ENCODE results near the gene TRIP13.
A peak's percentile ranks its signal among the peaks of the same experiment; 100 is the strongest.
"Not testable (repeated sequence)": the region's sequence is repeated elsewhere in the genome, so short reads cannot be mapped to it uniquely, and the experiment has no call there.

Gene TRIP13

DNA sequence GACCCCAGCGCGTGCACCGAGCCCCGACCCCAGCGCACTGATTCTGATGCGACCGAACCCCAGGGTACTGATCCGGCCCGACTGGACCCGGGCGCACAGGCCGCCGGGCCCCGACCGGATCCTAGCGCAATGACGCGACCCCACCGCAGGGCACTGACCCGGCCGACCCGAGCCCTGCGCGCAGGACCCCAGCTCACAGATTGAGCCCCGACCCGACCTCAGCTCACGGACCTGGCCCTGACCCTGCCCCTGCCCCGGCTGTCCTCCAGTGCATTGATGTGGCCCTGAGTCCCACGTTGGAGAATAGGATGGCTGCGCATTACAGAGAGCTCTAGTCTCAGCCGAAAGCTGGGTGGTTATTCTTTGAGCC, 438 bp downstream of the TRIP13 start:
- DNase-seq, result no peak

DNA sequence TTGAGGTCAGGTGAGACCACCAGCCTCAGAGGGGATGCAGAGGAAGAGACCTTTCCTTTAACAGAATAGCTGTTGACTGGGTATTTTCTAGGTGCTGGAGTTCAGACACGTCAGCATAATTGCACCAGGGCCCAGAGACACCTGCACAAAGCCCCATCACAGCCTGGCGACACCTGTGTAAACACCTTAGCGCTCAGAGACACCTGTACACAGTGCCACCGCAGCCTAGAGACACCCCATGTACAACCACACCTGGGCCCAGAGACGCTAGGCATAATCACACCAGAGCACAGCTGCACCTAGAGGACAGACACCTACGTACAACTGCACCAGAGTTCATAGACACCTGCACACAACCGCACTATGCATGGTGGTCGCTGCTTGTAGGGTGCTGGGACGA, 1.0 kb downstream of the TRIP13 start:
- DNase-seq, result peak; percentile 17

DNA sequence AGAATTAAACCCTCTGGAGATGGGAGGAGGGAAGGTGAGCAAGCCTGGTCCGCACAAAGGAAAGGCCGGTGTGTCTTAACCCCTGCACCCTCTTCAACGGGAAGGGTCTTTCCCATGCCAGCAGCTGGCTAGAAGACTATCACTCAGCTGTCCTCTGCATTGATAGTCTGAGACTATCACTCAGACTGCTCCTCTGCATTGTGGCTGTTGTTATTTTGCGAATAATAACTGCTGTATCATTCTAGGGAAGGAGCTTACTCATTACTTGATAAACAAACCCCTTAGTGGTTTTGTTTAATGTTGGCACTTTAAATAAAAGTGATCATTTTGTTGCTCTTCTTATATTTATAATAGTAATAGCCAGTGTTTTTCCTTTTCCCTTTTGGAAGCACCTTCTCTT, 8.1 kb downstream of the TRIP13 start:
- DNase-seq, result no peak

DNA sequence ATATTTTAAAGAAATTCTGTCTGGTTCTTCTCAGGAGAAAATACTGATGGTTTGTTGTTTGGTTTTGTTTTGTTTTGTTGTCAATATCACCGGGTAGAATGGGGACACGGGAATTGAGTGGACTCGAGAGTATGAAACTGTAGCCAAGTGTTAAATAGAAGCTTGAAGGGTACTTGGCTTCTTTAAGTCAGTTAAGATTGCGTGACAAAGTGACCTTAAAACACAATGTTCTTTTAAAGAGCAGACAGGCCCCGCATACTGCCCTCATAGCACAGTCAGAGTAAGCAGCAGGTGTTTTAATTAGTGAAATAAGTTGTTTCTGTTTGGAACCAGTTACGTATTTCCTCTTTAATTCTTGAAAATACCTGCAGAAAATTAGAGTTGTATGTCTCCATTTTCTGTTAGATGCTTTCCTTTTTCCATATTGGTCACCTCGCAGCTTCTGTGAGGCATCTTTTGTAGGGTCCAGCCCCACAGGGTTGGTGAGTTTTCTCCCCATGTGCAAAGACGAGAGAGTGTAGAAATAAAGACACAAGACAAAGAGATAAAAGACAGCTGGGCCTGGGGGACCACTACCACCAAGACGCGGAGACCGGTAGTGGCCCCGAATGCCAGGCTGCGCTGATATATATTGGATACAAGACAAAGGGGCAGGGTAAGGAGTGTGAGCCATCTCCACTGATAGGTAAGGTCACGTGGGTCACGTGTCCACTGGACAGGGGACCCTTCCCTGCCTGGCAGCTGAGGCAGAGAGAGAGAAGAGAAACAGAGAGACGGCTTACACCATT, 9.6 kb downstream of the TRIP13 start:
- DNase-seq, result no peak

DNA sequence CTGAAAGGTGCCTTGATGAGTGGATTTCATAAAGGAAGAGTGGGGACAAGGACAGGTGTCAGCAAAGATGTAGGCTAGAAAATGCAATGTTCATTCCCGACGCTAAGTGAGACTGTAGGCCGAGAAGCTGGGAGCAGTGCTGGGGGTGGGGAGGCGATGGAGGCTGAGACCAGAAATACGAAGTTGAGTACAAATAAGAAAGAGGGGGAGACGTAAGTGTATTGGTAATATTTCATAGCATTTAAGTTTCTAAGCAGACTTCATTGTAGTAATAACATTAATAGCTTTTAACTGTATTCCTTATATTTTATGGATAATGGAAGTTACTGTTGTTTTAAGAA, 11.0 kb downstream of the TRIP13 start:
- no peak for DNase-seq

DNA sequence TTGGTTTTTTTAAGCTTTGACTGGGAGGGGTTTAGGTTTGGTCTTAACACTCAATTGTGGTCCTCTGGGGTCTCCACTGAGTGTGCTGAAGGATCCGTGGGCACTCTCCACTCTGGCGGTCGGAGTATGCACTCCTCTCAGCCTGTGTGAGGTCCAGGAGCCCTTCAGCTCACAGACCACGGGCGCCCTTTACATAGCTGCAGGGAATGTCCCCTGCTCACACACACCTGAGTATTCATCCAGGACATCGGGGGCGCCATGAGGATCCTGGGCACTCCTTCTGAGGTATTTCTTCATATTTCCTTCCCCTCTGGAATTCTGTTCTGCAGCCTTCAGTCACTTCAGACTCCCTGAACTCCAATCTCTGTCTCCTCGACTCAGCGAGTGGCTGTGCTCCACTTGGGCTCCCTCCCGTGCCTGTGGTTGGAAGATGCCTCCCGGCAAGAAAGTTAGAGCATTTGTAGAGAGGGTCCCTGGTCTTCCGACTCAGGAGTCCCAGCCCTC, 12.5 kb downstream of the TRIP13 start:
- DNase-seq, result no peak

DNA sequence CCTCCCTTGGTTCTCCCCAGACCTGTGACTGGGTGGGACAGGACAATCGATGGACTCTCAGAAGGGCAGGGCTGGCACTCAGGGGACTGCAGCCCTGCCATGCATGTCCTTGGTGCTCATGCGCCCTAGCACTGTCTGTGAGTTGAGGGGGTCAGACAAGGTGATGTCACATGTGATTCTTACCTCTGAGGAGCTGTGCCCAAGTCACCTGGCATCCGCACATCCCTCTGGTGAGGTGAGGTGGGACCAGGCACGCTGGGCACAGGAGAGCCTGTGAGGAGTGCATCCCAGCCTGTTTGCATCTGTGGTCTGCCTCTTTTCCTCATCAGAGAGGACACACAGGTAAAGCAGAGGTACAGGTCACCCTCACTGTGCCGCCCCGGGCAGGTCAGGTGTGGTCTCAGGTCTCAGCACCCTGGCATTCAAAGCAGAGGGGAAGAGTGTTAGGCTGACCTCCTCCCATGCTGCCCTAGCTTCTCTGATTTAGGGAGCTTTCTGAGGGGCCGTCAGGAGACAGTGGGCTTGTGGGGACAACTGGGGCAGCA, 14.8 kb downstream of the TRIP13 start:
- no peak for DNase-seq

DNA sequence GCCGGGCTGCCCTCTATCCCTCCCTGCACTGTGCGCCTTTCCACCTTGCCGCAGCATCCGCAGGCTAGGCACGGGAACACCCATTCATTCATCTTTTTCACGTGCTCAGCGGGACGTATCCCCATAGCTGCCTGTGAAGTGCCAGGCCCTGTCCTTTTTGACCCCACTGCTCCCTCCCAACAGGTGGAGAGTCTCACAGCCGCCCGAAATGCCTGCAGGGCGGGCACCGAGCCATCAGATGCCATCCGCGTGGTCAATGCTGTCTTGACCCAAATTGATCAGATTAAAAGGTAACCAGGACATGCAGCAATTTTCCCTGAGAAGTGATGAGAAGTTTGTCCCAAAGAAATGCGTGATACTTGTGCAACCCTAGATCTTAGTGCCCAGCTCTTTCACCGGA, 15.5 kb downstream of the TRIP13 start:
- DNase-seq, result no peak

DNA sequence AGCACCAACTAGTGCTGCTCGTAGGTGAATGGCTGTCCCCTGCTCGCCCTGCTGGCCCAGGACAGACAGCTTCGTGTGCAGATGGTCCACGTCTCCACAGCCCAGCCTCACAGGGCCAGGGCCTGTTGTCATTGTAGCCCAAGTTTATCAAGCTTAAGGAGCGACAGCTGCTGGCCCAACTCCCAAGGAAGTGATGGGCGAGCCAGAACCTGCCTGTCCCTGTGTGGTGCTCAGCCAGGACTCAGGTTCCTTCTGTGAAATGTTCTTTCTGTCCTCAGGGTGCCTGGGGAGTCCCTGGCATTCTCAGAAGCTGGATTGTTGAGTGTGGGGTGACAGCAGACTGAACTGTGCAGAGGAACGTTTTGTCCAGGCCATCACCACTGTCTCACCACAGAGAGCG, 16.4 kb downstream of the TRIP13 start:
- DNase-seq, result no peak

DNA sequence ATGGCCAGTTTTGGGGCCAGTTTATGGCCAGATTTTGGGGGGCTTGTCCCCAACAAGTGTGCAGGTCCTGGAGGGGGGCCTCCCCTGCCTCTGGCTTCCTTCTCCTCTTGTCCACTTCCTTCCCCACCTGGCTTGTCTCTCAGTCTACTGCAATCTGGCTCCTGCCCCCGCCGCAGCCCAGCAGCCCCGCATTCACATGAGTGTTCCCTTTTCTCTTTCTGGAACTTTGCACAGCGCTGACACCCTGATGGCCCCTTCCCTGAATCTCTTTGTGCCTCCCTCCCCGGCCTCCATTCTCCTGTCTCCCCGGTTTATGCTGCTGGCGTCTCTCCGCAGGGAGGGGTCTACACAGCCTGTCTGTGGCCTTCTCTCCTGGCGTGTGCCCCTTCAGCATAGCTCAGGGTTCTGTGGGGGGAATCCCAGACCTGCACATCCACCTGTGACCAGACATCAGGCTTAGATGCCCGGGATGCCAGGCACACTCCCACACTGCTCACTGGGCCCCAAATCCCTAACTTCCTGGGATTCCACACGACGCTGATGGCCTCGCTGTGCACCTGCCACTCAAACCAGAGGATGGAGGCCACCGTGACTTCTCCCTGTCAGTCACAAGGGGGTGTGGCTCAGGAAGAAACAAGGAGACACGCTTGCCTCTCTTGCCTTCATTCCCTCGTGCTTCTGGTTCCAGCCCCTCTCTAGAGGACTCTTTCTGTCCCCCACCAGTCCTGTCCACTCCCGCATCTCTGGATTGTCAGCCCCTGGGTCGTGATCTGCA, 17.5 kb downstream of the TRIP13 start:
- DNase-seq, result no peak

DNA sequence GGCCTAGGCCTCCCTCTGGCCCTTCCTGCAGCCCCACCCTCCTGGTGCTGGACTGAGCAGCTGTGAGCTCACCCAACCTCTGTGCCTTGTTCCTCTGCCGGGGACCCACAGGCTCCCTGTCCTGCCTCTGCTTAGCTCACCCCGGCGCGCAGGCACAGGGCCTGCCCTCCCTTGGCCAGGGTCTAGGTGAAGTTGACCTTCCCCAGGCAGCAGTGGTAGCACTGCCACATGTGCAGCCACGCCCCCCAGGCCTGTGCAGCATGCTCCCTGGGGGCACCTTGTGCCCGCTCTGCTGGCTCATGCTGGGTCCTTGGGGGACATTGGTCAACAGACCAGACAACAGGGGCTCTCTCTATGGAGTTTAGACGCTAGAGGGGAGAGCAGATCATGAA, 18.1 kb downstream of the TRIP13 start:
- DNase-seq, result no peak

DNA sequence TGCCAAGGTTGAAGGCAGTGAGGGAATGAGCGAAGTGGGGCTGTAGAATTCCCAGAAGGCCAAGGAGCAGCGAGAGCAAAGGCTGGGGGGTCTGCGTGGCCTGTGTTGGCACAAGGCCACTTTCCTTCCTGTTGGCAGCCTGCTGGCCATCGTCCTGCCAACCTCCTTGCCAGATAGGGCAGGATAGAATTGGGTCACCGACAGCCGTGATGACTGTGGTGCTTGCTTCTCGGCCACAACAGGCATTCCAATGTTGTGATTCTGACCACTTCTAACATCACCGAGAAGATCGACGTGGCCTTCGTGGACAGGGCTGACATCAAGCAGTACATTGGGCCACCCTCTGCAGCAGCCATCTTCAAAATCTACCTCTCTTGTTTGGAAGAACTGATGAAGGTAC, 18.9 kb downstream of the TRIP13 start:
- DNase-seq, result no peak

DNA sequence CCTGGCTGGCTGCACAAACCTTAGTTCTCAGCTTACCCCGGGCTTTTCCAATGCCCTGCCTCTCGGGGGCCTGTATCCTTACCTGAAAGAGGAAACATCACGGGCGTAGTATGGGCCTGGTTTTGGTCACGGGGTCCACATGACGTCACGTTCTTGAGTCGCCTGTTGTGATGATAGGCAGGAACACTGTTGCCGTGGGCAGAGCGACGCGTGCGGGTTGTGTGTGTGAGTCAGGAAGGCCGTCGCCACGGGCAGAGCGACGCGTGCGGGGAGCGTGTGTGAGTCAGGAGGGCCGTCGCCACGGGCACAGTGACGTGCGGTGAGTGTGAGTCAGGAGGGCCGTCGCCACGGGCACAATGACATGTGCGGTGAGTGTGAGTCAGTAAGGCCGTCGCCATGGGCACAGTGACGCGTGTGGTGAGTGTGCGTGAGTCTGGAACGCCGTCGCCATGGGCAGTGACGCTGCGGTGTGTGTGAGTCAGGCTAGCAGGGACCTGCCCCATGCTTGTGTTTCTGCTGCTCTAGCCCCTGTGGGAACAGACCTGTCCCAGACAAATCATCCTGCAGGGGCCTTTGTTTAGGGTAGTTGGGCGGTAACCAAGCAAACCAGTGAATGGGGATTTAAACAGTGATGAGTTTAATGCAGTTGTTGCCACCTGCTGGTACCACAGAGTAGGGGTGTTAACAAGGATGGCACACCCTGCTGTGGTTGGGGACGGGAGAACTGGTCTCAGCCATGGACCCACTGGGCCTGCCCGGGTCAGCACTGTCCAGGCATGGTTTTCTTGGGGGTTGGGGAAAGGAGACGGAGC, 19.8 kb downstream of the TRIP13 start:
- DNase-seq, result peak; percentile 79

DNA sequence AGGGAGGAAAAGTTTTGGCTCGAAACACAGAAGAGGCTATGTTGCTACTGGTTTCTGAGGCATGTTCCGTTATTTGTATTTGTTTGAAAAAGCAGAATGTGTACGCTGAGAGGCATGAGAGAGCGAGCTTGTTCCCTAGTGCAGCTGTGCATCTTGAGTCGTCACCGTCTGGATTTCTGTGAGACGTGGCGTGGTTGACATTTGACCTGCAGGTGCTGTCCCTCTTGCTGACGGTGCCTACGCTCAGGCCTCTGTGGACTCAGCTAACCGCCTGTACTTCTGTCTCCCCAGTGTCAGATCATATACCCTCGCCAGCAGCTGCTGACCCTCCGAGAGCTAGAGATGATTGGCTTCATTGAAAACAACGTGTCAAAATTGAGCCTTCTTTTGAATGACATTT, 21.5 kb downstream of the TRIP13 start:
- no peak for DNase-seq

DNA sequence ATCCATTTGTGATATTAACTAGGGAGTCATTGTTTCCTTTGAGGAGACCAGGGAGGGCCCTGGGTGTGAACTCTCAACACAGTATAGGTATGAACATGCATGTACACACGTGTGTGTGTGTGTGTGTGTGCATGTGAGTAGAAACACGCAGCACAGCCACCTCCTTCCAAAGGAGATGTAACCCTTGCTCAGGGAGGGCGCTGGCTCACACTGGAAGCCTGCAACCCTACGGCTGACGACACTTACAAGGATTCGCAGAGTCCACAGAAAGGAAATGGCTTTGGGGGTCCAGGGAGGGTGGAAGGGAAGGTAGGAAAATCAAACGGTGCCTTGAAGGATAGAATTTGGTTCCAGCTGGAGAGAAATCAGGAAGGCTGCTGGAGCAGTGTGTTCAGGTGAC, 21.9 kb downstream of the TRIP13 start:
- no peak for DNase-seq

DNA sequence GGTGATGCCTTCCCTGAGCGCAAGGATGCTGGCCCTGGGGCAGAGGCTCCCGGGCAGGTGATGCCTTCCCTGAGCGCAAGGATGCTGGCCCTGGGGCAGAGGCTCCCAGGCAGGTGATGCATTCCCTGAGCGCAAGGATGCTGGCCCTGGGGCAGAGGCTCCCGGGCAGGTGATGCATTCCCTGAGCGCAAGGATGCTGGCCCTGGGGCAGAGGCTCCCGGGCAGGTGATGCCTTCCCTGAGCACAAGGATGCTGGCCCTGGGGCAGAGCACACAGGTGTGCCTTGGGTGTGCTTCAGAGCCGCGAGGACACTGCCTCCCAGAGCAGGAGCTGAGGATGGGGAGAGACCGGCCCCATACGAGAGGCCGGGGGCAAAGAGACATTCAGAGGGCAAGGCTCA, 22.7 kb downstream of the TRIP13 start:
- not testable (repeated sequence) for DNase-seq

DNA sequence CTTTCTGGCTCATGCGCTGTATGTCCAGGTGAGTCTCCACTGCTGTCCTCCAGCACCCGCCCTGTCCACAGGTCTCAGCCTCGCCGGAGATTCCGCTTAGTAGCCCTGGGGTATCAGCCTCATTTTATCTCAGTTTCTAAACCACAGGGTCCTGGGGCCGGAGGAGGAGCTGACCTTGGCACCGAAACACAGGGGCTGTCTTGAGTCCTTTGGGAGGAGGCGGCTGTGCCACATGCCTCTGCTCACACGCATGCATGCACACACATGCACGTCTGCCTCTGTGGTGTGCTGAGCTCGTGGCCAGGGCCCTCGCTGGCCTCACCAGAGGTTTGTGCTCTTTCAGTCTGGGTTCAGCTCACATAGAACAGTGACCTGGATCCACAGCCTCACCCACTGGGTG, 23.3 kb downstream of the TRIP13 start:
- no peak for DNase-seq

DNA sequence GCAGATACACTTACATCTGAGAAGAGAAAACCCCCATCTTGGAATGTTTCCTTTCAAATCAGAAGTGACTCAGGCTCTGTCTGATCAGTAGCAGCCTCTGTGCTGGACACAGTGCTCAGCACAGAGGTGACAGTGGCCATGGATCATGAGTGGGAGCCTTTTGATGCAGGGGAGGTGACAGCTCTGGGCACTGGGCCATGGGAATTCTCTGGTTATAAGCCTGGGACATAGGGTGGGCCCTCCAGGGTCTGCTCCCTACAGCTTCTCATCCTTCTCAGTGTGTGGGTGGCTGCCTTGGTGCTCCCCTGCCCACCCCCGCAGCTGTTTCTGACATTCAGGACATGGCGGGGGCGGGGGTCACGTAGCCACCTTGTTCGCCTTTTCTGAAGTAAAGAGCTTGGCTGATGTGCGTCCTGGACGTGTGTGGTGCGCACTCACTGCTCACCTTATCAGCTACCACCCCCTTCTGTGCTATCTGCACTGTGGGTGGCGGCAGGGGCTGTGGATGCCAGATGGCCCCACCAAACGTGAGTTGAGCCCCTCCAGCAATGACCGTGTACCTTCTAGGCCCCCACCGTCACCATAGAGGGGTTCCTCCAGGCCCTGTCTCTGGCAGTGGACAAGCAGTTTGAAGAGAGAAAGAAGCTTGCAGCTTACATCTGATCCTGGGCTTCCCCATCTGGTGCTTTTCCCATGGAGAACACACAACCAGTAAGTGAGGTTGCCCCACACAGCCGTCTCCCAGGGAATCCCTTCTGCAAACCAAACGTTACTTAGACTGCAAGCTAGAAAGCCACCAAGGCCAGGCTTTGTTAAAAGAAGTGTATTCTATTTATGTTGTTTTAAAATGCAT, 24.0 kb downstream of the TRIP13 start:
- DNase-seq, result no peak

DNA sequence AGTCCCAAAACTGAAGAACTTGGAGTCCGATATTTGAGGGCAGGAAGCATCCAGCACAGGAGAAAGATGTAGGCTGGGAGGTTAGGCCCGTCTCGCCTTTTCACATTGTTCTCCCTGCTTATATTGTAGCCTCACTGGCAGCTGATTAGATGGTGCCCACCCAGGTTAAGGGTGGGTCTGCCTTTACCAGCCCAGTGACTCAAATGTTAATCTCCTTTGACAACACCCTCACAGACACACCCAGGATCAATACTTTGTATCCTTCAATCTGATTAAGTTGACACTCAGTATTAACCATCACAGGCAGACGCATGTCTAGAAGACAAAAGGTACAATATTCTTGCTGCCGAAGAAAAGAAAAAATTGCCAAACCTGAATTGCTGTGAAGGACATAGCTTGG, 26.0 kb downstream of the TRIP13 start:
- not testable (repeated sequence) for DNase-seq

DNA sequence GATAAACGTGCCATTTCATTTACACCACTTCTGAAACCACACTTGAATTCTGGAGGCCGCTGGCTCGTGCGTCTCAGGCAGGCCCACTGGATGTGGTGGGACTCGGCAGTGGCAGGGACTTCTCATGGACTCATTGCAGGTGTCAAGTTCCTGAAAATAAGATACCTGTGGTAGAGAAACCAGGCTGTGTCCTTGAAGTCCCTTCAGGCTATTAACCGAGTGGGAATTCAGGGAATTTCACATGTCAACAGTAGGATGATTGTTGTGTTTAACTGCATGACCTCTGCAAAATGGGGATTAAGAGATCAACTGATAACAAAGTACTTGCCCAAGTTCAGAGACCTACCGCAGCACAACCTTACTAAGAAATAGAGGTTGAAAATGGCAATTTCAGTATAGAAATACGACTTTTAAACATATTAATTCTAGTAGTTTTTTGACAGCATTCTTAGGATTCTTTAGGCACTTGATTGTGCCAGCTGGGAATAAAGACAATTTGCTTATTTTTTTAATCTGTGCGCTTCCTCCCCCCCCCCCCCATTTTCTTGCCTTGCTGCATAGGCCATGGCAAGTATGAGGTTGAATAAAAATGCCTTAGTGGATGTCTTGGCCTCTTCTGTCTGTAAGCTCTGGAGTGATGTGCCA, 26.8 kb downstream of the TRIP13 start:
- DNase-seq, result no peak

DNA sequence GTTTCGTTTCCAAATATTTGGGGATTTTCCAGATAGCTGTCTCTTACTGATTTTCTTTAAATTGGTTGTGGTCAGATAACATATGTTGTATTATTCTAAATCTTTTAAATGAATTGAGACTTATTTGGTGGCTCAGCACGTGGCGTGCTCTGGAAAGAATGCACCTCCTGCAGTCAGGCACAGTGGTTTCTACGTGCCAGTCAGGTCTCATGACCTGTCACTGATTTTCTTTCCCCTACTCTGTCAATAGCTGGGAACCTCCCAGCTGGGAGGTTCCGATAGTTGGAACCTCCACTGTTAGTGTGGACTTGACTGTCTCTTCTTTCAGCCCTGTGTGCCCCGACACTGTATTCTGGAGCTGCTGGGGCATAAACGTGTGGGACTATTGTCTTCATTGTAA, 27.6 kb downstream of the TRIP13 start:
- DNase-seq, result no peak

Data from NCI-H2029 (cell line).